CD4-positive, alpha-beta T cell treated with Interleukin-12 subunit alpha and Interleukin-12 subunit beta, for 1 hour (primary cell): Measurements from ENCODE around the gene PDK1.

Source experiments
- DNase-seq: peaks from one replicate; pipeline ENCODE4 v3.0.0-alpha.2; 2020

The PDK1 gene

GRCh38 chr2:172655091-172655837, 99.4 kb downstream of the PDK1 start:
- no peak for DNase-seq

- no peak for DNase-seq
These were observed 100.1 kb downstream of the PDK1 start for GRCh38 chr2:172655838-172656573.
